ENCODE measurements around the gene KCNMA1. TPM values are rescaled to one million over a fixed set of nuclear protein-coding genes. Genes with fewer than 3 reads are reported as not detected.
A peak's percentile ranks its signal among the peaks of the same experiment; 100 is the strongest.

The KCNMA1 gene
- total and polyA plus RNA-seq, 7 donors = 15.3 to 427 (median 256) TPM

DNA sequence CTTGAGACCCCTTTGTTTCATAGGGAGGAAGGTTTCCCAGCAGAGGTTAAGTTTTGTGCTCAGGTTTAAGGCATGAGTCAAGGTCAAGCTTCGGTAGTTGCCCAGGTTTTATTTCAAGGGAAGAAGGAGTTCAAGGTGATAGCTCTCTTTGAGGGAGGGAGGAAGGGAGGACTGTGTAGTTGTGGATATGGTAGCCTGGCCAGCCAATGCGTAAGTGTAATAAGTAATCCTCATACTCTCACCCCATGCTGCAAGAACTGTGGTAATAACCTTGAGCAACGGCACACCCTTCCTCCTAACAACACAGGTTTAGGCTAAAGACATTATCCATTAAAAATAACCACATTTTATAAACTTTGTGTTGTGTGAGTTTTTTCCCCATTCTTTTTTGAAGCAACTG lies 478.9 kb downstream of the KCNMA1 start:
- Histone ChIP-seq H3K4me3 (no peak overlapping the region), H3K4me1 (peaks cover 0 to 58% (median 31%) of the 10 kb centered on the region in 4 donors), H3K9me3 (no peaks in the 10 kb centered on the region), H3K27me3 (no peaks in the 10 kb centered on the region), H3K36me3 (peaks cover 0 to 4% (median 0%) of the 10 kb centered on the region in 4 donors), H3K27ac (no peak overlapping the region)
- no peak for TF ChIP-seq POLR2A (IDR thresholded peaks at IDR 0.05)
- TF ChIP-seq POLR2AphosphoS5 (IDR thresholded peaks at IDR 0.05) = no peak
- TF ChIP-seq, protein P1, sequence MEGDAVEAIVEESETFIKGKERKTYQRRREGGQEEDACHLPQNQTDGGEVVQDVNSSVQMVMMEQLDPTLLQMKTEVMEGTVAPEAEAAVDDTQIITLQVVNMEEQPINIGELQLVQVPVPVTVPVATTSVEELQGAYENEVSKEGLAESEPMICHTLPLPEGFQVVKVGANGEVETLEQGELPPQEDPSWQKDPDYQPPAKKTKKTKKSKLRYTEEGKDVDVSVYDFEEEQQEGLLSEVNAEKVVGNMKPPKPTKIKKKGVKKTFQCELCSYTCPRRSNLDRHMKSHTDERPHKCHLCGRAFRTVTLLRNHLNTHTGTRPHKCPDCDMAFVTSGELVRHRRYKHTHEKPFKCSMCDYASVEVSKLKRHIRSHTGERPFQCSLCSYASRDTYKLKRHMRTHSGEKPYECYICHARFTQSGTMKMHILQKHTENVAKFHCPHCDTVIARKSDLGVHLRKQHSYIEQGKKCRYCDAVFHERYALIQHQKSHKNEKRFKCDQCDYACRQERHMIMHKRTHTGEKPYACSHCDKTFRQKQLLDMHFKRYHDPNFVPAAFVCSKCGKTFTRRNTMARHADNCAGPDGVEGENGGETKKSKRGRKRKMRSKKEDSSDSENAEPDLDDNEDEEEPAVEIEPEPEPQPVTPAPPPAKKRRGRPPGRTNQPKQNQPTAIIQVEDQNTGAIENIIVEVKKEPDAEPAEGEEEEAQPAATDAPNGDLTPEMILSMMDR (IDR thresholded peaks at IDR 0.05) = no peak
- TF ChIP-seq EP300 (IDR thresholded peaks at IDR 0.05) = no peak
- no peak for DNase-seq
- intact Hi-C loops (cut with DNase I) = no loop called here
- 16 to 66% methylated on average over 3 of the region's 3 CpGs for WGBS, 2 donors

DNA sequence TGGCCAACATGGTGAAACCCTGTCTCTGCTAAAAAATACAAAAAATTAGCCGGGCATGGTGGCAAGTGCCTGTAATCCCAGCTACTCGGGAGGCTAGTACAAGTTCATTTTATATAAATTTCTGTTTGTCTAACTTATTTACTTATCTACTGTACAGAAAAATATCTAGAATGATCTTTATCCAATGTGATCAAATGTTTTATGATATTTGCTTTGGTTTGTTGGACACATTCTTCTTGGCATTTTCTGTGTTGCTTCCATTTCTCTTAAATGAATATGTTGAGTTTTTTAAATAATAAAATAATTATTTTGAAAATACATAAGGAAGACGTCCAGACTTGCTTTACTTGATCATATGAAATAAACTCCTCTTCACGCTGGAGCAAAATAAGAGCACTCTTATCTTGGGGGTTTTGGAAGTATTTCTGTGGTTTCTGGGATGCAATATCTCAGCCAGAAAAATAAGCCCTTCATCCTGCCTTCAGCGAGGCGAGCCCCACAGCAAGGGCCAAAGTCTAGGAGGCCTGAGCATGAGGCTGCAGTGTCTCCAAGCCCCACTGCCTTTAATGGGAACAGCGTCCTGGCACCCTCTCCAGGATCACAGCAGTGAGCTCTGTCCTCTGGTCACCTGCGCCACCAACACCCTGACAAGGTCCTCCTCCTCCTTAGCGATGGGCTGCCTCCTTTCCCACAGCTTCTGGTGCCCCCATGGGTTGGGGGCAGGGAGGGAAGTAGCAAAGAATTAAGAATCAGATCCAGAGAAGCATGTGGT lies 480.2 kb downstream of the KCNMA1 start:
- Histone ChIP-seq H3K27ac (peak overlapping the region in 2 of 4 donors; percentile 51 to 66), H3K36me3 (peaks cover 0 to 4% (median 0%) of the 10 kb centered on the region in 4 donors), H3K9me3 (no peaks in the 10 kb centered on the region), H3K4me1 (peaks cover 0 to 53% (median 31%) of the 10 kb centered on the region in 4 donors), H3K27me3 (no peaks in the 10 kb centered on the region), H3K4me3 (no peak overlapping the region)
- TF ChIP-seq POLR2AphosphoS5 (IDR thresholded peaks at IDR 0.05) = no peak
- TF ChIP-seq POLR2A (IDR thresholded peaks at IDR 0.05) = no peak
- TF ChIP-seq EP300 (IDR thresholded peaks at IDR 0.05) = no peak
- TF ChIP-seq, protein P1 (IDR thresholded peaks at IDR 0.05) = no peak
- DNase-seq = no peak
- intact Hi-C loops (cut with DNase I) = no loop called here
- WGBS, 2 donors = 13 to 71% methylated on average over 9 of the region's 9 CpGs

DNA sequence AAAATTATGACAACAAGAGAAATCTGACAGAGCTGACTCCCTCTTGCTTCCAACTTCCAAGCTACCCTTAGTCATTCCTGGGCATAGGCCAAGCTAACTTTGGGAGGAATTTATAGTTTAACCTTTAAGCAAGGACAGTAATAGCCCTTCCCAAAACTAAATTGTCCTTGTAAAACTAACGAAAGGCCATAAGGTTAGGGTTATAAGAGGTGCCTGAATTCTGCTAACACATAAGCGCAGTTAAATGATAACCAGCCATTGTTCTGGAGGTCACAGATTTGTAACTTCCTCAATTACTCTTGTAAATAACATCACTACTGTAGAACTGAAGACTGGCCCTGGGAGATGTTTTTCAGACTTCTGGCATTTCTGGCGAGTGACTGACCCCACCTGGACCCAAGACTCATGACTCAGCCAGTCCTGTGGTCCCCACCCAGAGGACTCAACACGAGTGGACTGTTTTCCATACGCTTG lies 481.2 kb downstream of the KCNMA1 start:
- peaks cover 0 to 52% (median 30%) of the 10 kb centered on the region in 4 donors for H3K4me1 ChIP-seq
- DNase-seq = no peak
- 10 to 35% methylated on average over 5 of the region's 5 CpGs for WGBS, 2 donors
- H3K27ac ChIP-seq = peak overlapping the region in 2 of 4 donors; percentile 51 to 66
- H3K36me3 ChIP-seq = peaks cover 0 to 4% (median 0%) of the 10 kb centered on the region in 4 donors
- intact Hi-C loops (cut with DNase I) = no loop called here
- no peaks in the 10 kb centered on the region for H3K27me3 ChIP-seq
- no peak overlapping the region for H3K4me3 ChIP-seq
- no peaks in the 10 kb centered on the region for H3K9me3 ChIP-seq
- TF ChIP-seq EP300 (IDR thresholded peaks at IDR 0.05) = no peak
- TF ChIP-seq POLR2AphosphoS5 (IDR thresholded peaks at IDR 0.05) = peak in 1 of 4 donors; percentile 7

DNA sequence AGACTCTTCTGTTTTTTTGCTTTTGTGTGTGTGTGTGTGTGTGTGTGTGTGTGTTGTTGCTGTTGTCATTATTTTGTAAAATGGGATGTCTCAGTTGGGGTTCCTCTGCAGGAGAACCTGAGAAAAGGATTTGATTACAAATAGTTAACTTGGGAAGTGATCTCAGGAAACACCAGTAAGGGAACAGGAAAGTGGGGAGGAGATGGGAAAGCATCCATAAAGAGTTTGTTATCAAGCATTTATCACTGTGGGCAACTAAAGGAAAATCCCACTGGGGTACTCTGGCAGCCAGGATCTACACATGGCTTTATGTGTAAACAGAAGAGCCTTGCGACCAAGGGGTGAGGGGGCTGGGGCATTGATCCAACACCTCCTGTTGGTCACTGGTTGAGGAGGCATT lies 485.4 kb downstream of the KCNMA1 start:
- Histone ChIP-seq H3K27me3 (no peaks in the 10 kb centered on the region), H3K9me3 (no peaks in the 10 kb centered on the region), H3K36me3 (peaks cover 0 to 4% (median 0%) of the 10 kb centered on the region in 4 donors), H3K27ac (no peak overlapping the region), H3K4me1 (peaks cover 0 to 24% (median 10%) of the 10 kb centered on the region in 4 donors), H3K4me3 (no peak overlapping the region)
- TF ChIP-seq POLR2A (IDR thresholded peaks at IDR 0.05) (no peak), EP300 (IDR thresholded peaks at IDR 0.05) (no peak), POLR2AphosphoS5 (IDR thresholded peaks at IDR 0.05) (no peak)
- TF ChIP-seq, protein P1 (IDR thresholded peaks at IDR 0.05) = no peak
- DNase-seq = no peak
- intact Hi-C loops (cut with DNase I) = no loop called here
- WGBS, 2 donors = 84 to 95% methylated on average over 1 of the region's 1 CpG

DNA sequence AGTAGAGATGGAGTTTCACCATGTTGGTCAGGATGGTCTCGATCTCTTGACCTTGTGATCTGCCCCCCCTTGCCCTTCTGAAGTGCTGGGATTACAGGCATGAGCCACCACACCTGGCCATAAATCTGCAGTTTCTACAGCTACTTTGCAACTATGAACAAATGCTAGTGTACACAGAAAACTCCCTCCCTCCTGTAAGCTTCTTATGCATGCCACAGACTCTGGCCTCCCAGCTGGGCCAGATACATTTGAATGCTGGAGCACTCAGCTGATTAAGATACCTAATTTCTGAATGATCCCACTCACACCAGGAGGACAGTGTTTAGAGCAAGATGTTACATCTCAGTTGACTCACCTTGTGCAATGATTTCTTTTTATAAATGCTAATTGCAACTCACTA lies 486.2 kb downstream of the KCNMA1 start:
- WGBS, 2 donors = 30 to 82% methylated on average over 1 of the region's 1 CpG

More for the DNA sequence above, 486.2 kb downstream of the KCNMA1 start:
- no peak for DNase-seq
- Histone ChIP-seq H3K9me3 (no peaks in the 10 kb centered on the region), H3K27me3 (no peaks in the 10 kb centered on the region), H3K27ac (no peak overlapping the region), H3K36me3 (peaks cover 0 to 4% (median 0%) of the 10 kb centered on the region in 4 donors), H3K4me1 (peaks cover 0 to 21% (median 9%) of the 10 kb centered on the region in 4 donors), H3K4me3 (no peak overlapping the region)
- intact Hi-C loops (cut with DNase I) = no loop called here
- no peak for TF ChIP-seq POLR2AphosphoS5 (IDR thresholded peaks at IDR 0.05)
- TF ChIP-seq, protein P1 (IDR thresholded peaks at IDR 0.05) = no peak
- TF ChIP-seq EP300 (IDR thresholded peaks at IDR 0.05) = no peak
- TF ChIP-seq POLR2A (IDR thresholded peaks at IDR 0.05) = no peak
